Stimulated activated CD4-positive, alpha-beta T cell treated with anti-CD3 and anti-CD28 coated beads, Interleukin-1b, Interleukin-23, amount 100 ng/mL, for 1 hour (primary cell): ENCODE data around the gene TPRN.

ENCODE experiments used
- DNase-seq, 2 donors: peaks; one replicate each; pipeline ENCODE4 v3.0.0-alpha.2; 2020; ENCODE audit warnings: low read depth in 2 of 2

TPRN gene

GRCh38 chr9:137189297-137190295 is 10.9 kb downstream of the TPRN start:
- no peak for DNase-seq

DNA sequence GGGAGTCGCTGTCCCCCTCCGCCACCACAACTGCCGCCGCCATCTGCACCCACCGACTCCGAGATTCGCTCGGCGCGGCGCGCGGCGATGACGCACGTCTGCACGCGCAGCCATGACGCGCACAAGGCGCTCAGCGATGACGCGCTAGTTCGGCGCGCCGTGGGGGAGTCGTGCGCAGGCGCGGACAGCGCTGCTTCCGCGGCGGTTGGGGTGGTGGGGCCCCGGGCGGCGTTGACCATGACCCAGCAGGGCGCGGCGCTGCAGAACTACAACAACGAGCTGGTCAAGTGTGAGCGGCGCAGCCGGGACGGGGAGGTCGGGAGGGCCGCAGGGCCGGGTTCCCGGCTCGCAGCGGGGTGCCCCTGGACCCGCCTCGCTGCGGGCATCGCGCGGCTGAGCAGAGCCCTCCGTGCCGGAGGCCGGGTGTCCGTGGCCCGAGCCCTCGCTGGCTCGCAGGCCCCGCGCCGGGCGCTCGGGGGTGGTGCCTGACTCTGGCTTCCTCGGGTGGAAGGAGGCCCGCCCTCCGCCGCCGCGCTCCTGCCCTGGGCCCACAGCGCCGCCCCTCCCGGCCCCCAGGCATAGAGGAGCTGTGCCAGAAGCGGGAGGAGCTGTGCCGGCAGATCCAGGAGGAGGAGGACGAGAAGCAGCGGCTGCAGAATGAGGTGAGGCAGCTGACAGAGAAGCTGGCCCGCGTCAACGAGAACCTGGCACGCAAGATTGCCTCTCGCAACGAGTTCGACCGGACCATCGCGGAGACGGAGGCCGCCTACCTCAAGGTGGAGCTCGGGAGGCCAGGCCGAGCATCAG is 11.8 kb downstream of the TPRN start, which contains the start of the genes ANAPC2 and SSNA1:
ANAPC2 (minus strand) TSS at position 71 of the 807 bp plus-strand sequence; CDS start at position 43, 28 bp downstream.
SSNA1 (plus strand) TSS at position 187 of the 807 bp plus-strand sequence; CDS start at position 238, 51 bp downstream.
- peak; percentile 80 to 91 for DNase-seq

DNA sequence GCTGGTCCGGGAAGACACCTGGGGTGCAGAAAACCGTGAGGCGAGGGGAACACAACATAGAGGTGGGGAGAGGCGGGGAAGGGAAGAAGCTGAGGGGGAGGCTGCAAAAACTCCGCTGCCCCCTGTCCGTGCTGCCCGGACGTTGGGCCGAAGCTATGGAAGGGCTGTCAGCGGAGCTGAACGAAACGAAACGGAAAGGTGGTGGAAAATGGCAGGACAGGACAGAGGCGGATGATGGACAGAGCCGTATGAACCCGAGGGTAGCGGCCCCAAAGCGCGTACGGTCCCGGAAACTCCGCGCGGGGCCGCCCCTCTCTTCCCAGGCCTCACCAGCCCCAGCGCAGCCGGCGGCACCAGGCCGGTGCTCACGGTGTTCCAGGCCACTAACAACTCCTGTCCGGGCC is 12.5 kb downstream of the TPRN start:
- no peak for DNase-seq

DNA sequence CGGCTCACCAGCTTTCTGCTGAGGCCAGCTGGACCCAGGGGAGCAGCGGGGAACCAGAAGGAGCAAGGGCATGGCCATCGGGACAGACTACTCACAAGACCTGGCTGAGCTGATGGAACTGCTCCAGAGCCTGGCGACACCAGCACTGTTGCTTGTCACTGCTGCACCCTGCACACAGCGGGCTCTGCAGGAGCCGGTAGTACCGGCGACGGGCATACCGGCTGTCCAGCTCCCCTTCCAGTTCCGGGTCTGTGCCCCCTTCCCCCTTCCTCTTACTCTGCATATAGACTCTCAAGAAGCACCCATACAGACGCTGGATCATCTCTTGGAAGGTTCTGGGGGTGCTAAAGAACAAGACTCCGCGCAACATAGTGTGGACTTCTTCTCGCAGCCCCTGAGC is 13.2 kb downstream of the TPRN start:
- DNase-seq, result no peak

GRCh38 chr9:137186385-137186784 is 14.2 kb downstream of the TPRN start:
- no peak for DNase-seq

GRCh38 chr9:137185921-137186320 is 14.6 kb downstream of the TPRN start:
- DNase-seq, result no peak

DNA sequence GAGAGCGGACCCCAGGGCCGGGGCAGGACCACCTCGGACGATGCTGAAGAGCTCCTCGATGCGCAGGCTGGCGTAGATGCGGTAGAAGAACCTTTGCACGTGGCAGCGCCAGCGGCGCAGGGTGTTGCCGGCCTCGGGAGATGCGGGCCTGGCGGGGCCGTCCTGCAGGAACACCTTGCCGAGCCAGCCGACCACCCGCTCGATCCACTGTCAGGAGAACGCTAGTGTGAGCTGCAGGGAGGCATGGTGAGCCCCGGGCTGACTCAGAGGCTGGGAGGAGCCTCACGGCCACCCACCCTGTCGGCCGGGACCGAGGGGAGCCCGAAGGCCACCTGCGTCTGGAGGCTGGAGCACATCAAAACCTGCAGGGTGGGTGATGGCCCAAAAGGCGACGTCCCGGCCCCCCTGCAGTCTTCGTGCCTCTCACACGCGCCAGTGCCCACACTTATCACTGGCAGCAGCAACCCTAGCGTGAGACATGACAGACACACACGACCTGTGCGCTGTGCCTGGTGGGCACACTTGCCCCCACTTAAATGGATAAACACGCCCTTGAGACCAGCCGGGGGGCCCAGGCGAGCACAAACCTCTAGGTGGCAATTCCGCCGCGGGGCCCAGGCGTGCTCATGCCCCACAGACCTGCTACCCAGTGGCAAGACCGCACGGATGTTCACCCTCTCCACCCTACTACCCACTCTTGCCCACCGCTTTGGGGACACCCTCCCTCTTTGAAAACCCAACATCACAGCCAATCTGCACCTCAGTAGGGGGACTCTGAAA is 15.5 kb downstream of the TPRN start:
- no peak for DNase-seq

DNA sequence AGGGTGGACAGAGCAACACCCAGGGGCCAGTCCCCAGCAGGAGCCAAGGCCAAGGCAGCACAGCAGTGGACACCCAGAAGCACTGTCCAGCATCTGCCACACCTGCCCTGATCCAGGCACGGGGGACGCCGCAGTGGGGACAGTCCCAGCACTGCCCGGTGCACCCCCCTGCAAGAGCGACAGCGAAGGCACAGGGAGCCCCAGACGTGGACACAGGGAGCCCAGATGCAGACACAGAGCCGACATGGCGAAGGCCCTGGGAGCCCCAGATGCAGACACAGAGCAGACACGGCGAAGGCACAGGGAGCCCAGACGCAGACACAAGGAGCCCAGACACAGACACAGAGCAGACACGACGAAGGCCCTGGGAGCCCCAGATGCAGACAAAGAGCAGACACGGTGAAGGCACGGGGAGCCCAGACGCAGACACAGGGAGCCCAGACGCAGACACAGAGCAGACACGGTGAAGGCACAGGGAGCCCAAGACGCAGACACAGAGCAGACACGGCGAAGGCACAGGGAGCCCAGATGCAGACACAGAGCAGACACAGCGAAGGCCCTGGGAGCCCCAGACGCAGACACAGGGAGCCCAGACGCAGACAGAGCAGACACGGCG is 16.5 kb downstream of the TPRN start:
- DNase-seq, result no peak

GRCh38 chr9:137182836-137183235 is 17.7 kb downstream of the TPRN start:
- no peak for DNase-seq

DNA sequence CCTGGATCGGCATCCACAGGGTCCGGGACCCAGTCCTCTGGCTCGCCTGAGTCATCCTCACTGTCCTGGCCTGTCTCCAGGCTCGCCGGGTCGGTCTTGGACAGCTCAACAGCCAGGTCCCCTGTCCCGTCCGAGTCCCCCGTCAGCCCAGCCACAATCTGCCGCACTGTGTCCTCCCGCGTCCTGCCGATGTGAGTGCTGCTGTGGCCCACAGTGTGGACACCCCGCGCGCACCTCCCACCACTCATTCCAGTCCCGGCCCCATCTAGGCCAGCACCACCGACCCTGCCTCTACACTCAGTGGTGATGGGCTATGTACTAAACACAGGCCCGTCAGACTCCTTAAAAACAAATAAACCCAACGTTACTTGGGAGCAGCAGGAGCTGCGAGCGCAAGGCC is 18.9 kb downstream of the TPRN start:
- DNase-seq, result no peak

DNA sequence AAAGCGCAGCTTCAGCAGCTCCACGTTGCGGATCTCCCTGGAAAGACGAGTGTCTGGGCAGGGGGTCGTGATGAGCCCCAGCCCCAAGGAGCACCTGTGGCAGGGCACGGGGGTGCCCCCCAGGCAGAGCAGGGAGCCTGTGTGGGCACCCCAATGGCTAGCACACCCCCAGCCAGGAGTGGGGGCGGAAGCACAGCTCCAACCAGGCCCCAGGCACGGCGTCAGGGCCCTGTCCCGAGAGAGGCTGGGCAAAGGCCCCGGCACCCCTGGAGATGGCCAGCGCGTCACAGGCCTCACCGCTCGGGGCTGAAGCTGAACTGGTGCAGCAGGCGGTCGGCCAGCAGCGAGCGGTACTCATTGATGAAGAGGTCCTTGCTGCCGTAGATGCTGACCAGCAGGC is 20.1 kb downstream of the TPRN start:
- DNase-seq, result no peak

- no peak for DNase-seq
Measured at GRCh38 chr9:137179761-137180160, 20.8 kb downstream of the TPRN start.

GRCh38 chr9:137178939-137179630 is 21.5 kb downstream of the TPRN start:
- no peak for DNase-seq

- DNase-seq, result no peak
Measured at GRCh38 chr9:137178201-137178938, 22.2 kb downstream of the TPRN start.

DNA sequence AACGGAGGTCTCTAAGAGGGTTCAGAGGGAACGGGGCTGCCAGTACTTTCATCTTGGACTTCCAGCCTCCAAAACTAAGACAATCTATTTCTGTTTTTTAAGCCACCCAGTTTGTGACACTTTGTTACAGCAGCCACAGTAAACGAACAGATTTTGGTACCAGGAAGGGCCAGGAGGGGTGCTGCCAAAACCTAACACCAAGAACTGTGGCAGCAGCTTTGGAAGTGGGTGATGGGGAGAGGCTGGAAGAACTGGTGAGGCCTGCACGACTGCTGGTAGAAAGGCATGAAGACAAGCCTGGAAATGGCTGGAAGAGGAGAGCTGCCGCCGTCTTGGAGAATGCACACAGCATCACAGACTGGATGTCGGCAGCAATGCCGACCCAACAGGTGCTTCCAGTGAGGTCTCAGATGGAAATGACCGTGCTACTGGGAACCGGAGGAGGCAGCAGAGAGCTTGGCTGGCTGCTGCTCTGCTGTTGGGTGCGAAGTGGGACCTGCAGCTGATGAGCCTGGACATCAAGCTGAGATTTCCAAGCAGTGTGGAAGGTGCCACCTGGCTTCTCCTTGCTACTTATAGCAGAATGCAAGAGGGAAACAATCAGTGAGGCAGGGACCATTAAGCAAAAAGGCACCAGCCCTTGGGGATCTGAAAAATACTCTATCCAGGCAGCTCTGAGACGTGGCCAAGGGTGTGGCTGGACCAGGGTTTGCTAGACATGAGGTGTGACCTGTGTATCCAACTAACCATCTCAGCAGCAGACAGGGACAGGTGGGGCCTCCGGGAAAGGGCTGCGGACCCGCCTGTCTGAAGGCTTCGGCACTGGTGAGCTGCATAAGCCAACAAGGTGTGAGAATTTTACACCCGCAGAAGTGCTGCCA is 24.0 kb downstream of the TPRN start:
- no peak for DNase-seq

DNA sequence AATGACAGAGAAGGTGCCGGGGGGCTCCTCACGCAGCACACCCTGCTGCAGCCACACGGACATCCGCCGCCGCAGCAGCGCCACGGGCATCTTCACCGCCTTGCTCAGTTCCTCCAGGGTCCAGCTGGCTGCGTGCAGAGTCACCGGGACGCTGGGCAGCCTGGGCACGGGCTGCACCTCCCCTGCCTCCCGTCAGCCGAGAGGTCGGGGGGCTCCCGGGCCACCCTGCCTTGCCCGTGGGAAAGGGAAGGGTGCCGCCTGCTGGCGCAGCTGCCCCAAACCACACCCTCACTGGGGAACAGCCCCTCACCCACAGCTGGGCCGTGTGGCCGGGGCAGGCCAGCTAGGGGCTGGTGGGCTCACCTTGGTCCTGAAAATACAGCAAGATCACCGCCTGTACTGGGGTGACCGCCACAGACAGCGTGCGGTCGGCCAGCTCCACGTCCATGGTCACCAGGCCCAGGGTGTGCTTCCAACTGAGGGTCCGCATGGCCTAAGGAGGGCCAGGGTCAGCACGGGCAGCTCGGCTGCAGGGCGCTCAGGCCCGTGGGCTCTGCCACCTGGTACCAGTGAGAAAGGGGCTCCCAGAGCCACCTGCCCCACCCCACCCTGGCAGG is 25.1 kb downstream of the TPRN start:
- DNase-seq, result no peak

DNA sequence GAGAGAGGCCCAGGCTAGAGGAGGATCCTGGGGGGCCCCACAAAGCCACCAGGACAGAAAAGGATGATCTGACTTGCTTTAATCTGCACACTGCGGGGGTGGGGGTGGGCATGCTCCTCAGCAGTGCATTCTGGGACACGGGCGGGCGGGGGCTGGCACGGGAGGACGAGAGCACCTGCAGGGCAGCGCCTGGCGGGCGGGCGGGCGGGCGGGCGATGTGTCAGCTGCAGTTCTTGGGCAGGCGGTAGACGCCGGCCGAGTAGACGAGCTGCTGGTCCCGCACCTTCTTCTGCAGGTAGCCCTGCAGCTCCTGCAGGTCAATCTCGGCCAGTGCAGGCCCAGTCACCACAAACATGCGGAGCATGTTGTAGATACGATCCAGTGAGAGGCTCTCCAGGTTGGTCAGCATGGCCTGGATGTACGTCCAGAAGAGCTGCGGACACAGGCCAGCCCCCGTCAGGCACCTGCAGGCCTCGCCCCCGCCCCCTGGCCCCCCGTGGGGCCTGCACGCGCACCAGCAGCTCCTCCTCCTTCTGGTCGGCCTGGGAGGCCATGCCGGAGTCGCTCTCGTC is 25.7 kb downstream of the TPRN start:
- no peak for DNase-seq
